Hepatocyte (in vitro differentiated cells): Measurements from ENCODE around the gene RIOK3. TPM values are rescaled to one million over a fixed set of nuclear protein-coding genes. Genes with fewer than 3 reads are reported as not detected.

Experiments
- DNase-seq: peaks from one replicate; pipeline ENCODE4 v3.0.0-alpha.2; 2016; ENCODE audit warnings: low spot score
- H2AFZ ChIP-seq: fragments of 200-600 bp; sonication (generic); 2 replicates; pipeline ENCODE4 v1.6.0; 2016; ENCODE audit warnings: antibody characterized with exemption, mild to moderate bottlenecking
- H3K27ac ChIP-seq: fragments of 200-600 bp; sonication (generic); 2 replicates; pipeline ENCODE4 v1.5.1; 2016; ENCODE audit warnings: mild to moderate bottlenecking
- H3K27me3 ChIP-seq: fragments of 200-600 bp; sonication (generic); 2 replicates; pipeline ENCODE4 v1.6.1; 2016
- H3K36me3 ChIP-seq: fragments of 200-600 bp; sonication (generic); replicated peaks from 2 replicates; pipeline ENCODE4 v1.5.1; 2016; ENCODE audit warnings: low read depth; ENCODE audit not compliant: insufficient read depth
- H3K4me1 ChIP-seq: fragments of 200-600 bp; sonication (generic); 2 replicates; pipeline ENCODE4 v1.5.1; 2016; ENCODE audit warnings: mild to moderate bottlenecking, moderate library complexity; ENCODE audit not compliant: insufficient read depth
- H3K4me2 ChIP-seq: fragments of 200-600 bp; sonication (generic); 2 replicates; pipeline ENCODE4 v1.6.0; 2016
- H3K4me3 ChIP-seq: fragments of 200-600 bp; sonication (generic); 2 replicates; pipeline ENCODE4 v1.5.1; 2016; ENCODE audit warnings: mild to moderate bottlenecking
- H3K79me2 ChIP-seq: fragments of 200-600 bp; sonication (generic); 2 replicates; pipeline ENCODE4 v1.6.0; 2017; ENCODE audit warnings: mild to moderate bottlenecking
- H3K9me2 ChIP-seq: fragments of 200-600 bp; sonication (generic); replicated peaks from 2 replicates; pipeline ENCODE4 v1.6.0; 2017; ENCODE audit warnings: mild to moderate bottlenecking; ENCODE audit not compliant: insufficient read depth
- H3K9me3 ChIP-seq: fragments of 200-600 bp; sonication (generic); 2 replicates; pipeline ENCODE4 v1.5.1; 2016; ENCODE audit warnings: low read depth, mild to moderate bottlenecking
- H4K20me1 ChIP-seq: fragments of 200-600 bp; sonication (generic); 2 replicates; pipeline ENCODE4 v1.6.0; 2016; ENCODE audit warnings: mild to moderate bottlenecking; ENCODE audit not compliant: insufficient read depth, poor library complexity, severe bottlenecking
- EZH2 ChIP-seq: fragments of 200-600 bp; sonication (generic); IDR thresholded peaks from 2 replicates; pipeline ENCODE4 v1.6.1; 2016; ENCODE audit warnings: antibody characterized with exemption, mild to moderate bottlenecking, borderline replicate concordance
- EZH2phosphoT487 ChIP-seq: fragments of 200-600 bp; sonication (generic); IDR thresholded peaks from one replicate; pipeline ENCODE4 v1.6.1; 2018; ENCODE audit warnings: antibody characterized with exemption, mild to moderate bottlenecking, low read depth, moderate library complexity; ENCODE audit not compliant: unreplicated experiment, severe bottlenecking
- WGBS: methylation state at CpG from one replicate; pipeline ENCODE4 v1.1.6; 2016; ENCODE audit warnings: low lambda C conversion rate; ENCODE audit errors: missing lambda C conversion rate; 5-methylcytosine and 5-hydroxymethylcytosine counted together
- polyA plus RNA-seq: library from polyadenylated mRNA; unstranded; fragments of >200 nt; fragmentation: Nextera tagmentation; extraction: Ambion mirVana; gene quantifications from 2 replicates; pipeline ENCODE4 v1.2.1, GENCODE V29; 2016
- total RNA-seq: library from RNA; depleted of rRNA; stranded (reverse); fragments of >200 nt; gene quantifications from 2 replicates; pipeline ENCODE4 v1.2.3, GENCODE V29; 2014
- TF ChIP-seq, protein P1 (sequence below): fragments of 200-600 bp; sonication (generic); IDR thresholded peaks from 2 replicates; pipeline ENCODE4 v1.5.1; 2016; ENCODE audit warnings: antibody characterized with exemption, mild to moderate bottlenecking; ENCODE audit not compliant: poor library complexity

Gene RIOK3
- total and polyA plus RNA-seq, 2 experiments from 2014 or later = 53.9 to 95.2 TPM

GRCh38 chr18:23471486-23471885, 18.4 kb downstream of the RIOK3 start:
- no peaks in the 10 kb centered on the region for H3K36me3 ChIP-seq
- 94% methylated on average over 6 of the region's 6 CpGs for WGBS
- no peak overlapping the region for H3K4me3 ChIP-seq
- H3K4me1 ChIP-seq = no peaks in the 10 kb centered on the region
- H3K9me2 ChIP-seq = no peaks in the 10 kb centered on the region
- no peak overlapping the region for H3K4me2 ChIP-seq
- H4K20me1 ChIP-seq = peaks cover 5% of the 10 kb centered on the region
- H2AFZ ChIP-seq = no peak overlapping the region
- peaks cover 7% of the 10 kb centered on the region for H3K79me2 ChIP-seq
- no peaks in the 10 kb centered on the region for H3K9me3 ChIP-seq
- TF ChIP-seq, protein P1, sequence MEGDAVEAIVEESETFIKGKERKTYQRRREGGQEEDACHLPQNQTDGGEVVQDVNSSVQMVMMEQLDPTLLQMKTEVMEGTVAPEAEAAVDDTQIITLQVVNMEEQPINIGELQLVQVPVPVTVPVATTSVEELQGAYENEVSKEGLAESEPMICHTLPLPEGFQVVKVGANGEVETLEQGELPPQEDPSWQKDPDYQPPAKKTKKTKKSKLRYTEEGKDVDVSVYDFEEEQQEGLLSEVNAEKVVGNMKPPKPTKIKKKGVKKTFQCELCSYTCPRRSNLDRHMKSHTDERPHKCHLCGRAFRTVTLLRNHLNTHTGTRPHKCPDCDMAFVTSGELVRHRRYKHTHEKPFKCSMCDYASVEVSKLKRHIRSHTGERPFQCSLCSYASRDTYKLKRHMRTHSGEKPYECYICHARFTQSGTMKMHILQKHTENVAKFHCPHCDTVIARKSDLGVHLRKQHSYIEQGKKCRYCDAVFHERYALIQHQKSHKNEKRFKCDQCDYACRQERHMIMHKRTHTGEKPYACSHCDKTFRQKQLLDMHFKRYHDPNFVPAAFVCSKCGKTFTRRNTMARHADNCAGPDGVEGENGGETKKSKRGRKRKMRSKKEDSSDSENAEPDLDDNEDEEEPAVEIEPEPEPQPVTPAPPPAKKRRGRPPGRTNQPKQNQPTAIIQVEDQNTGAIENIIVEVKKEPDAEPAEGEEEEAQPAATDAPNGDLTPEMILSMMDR = no peak
- no peak for TF ChIP-seq EZH2phosphoT487
- TF ChIP-seq EZH2 = no peak
- H3K27me3 ChIP-seq = no peaks in the 10 kb centered on the region
- no peak overlapping the region for H3K27ac ChIP-seq
- DNase-seq = no peak

DNA sequence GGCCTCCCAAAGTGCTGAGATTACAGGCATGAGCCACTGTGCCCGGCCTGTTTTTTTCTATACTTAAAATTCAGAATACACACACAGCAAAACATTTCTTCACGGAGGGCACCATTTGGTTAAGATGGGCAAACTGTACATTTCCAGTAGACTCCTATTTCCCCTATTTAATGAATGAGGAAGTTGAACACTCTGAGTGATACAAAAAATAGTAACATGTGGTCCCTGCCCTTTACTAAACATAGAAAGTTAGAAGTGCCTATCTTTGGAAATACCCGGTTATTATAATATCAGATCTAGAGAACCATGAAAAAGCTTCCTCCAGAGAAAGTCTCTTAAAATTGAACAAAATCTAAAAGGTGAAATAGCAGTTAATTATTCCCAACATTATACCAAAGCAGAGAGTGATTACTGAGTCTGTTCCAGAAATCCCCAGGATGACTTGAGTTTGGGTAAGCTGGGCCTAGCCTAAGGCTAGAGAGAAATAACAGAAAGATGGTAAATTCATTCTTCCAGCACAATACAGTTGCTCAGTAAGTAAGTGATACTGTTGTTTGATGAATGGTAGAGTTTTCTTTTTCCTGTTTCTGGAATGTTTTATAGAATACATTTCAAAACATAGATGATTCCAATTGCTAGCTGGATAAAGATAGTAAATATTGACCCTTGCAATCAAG, 26.9 kb downstream of the RIOK3 start:
- H3K9me2 ChIP-seq = no peaks in the 10 kb centered on the region
- WGBS = 98% methylated on average over 3 of the region's 3 CpGs
- no peaks in the 10 kb centered on the region for H3K9me3 ChIP-seq
- no peak overlapping the region for H3K4me3 ChIP-seq
- TF ChIP-seq EZH2 = no peak
- no peaks in the 10 kb centered on the region for H3K79me2 ChIP-seq
- DNase-seq = no peak
- H3K4me2 ChIP-seq = no peak overlapping the region
- H3K4me1 ChIP-seq = no peaks in the 10 kb centered on the region
- no peaks in the 10 kb centered on the region for H3K36me3 ChIP-seq
- H2AFZ ChIP-seq = no peak overlapping the region
- H3K27me3 ChIP-seq = no peaks in the 10 kb centered on the region
- H4K20me1 ChIP-seq = no peaks in the 10 kb centered on the region
- no peak overlapping the region for H3K27ac ChIP-seq

GRCh38 chr18:23484561-23485182, 31.6 kb downstream of the RIOK3 start:
- 68% methylated on average over 8 of the region's 8 CpGs for WGBS
- H3K9me3 ChIP-seq = no peaks in the 10 kb centered on the region
- H3K79me2 ChIP-seq = no peaks in the 10 kb centered on the region
- no peak overlapping the region for H2AFZ ChIP-seq
- no peaks in the 10 kb centered on the region for H3K4me1 ChIP-seq
- no peak for DNase-seq
- H3K27ac ChIP-seq = no peak overlapping the region
- no peaks in the 10 kb centered on the region for H4K20me1 ChIP-seq
- no peak overlapping the region for H3K4me2 ChIP-seq
- H3K36me3 ChIP-seq = no peaks in the 10 kb centered on the region
- no peaks in the 10 kb centered on the region for H3K9me2 ChIP-seq
- H3K4me3 ChIP-seq = no peak overlapping the region
- TF ChIP-seq EZH2 (no peak), EZH2phosphoT487 (no peak)
- TF ChIP-seq, protein P1 = no peak
- H3K27me3 ChIP-seq = no peaks in the 10 kb centered on the region

DNA sequence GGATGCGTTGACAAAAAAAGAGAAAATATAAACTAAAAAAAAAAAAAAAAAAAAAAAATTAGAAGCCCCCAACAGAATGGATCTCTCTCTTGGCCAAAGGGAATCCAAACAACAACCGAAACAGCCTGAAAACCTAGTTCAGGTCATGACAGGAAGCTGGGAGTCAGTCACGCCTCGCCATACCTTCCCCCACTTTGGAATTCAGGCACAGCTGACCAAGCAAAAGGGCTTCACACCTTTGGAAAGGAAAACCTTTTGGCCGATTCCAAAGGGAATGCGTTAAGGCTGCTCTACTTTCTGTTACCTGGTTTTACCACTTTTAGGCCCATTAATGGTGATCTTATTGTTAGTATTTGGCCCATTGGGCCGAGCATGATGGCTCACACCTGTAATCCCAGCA, 32.3 kb downstream of the RIOK3 start:
- Histone ChIP-seq H2AFZ (no peak overlapping the region), H3K4me1 (no peaks in the 10 kb centered on the region), H3K4me2 (no peak overlapping the region), H3K9me2 (no peaks in the 10 kb centered on the region), H3K27ac (no peak overlapping the region), H3K4me3 (no peak overlapping the region), H3K79me2 (no peaks in the 10 kb centered on the region), H4K20me1 (no peaks in the 10 kb centered on the region), H3K27me3 (no peaks in the 10 kb centered on the region), H3K9me3 (no peaks in the 10 kb centered on the region), H3K36me3 (no peaks in the 10 kb centered on the region)
- DNase-seq = no peak
- WGBS = 91% methylated on average over 7 of the region's 7 CpGs
- TF ChIP-seq EZH2 (no peak), EZH2phosphoT487 (no peak)
- TF ChIP-seq, protein P1 = no peak
